ENCODE data around the gene PC.

The PC gene

DNA sequence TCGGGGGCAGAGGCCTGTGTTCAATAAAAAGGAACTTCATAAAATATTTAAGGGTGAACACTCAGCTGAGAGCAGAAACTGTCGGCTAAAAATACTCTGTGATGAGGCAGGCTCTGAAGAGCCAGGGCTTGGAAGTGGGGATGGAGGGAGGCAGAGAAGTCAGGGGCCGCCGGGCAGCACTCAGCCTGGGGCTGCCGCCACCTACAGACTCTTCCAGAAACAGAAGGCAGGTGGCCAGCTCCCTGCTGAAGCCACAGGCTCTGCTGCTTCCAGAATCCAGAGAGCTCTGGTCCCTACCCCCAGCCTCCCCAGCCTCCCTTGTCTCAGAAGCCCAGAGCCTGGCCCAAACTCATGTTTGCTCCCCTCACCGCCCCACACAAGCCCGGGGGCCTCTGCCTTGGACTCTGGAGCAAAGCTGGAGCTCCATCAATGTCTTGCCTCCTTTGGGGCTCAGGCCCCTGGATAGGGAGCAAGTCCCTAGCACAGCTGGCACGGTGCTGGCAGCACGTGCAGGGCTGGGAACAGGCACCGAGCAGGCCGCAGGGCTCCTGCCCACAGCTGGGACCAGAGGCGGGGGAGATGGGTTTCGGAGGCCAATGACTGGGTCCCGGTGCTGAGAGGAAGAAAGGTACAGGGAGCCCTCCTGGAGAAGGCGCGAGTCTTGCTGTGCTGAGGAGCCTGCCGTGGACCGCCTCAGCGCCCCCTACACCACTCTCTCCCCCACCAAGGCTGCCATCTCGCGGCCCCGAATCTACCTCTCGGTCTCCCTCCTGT, 93.1 kb downstream of the PC start:
- no peaks in the 10 kb centered on the region for H3K9me2 ChIP-seq (replicated peaks; ENCODE audit: insufficient read depth, low read length)
- H3K27ac ChIP-seq (ENCODE audit: low read length), result peak overlapping the region; percentile 35; the same call in 1 of the 2 replicates
- TF ChIP-seq EZH2 (optimal IDR thresholded peaks at IDR 0.05; ENCODE audit: low read depth, low read length), result no peak
- TF ChIP-seq, protein P1, sequence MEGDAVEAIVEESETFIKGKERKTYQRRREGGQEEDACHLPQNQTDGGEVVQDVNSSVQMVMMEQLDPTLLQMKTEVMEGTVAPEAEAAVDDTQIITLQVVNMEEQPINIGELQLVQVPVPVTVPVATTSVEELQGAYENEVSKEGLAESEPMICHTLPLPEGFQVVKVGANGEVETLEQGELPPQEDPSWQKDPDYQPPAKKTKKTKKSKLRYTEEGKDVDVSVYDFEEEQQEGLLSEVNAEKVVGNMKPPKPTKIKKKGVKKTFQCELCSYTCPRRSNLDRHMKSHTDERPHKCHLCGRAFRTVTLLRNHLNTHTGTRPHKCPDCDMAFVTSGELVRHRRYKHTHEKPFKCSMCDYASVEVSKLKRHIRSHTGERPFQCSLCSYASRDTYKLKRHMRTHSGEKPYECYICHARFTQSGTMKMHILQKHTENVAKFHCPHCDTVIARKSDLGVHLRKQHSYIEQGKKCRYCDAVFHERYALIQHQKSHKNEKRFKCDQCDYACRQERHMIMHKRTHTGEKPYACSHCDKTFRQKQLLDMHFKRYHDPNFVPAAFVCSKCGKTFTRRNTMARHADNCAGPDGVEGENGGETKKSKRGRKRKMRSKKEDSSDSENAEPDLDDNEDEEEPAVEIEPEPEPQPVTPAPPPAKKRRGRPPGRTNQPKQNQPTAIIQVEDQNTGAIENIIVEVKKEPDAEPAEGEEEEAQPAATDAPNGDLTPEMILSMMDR (IDR thresholded peaks at IDR 0.05; ENCODE audit: low read length), result peak; percentile 30
- no peaks in the 10 kb centered on the region for H3K79me2 ChIP-seq (ENCODE audit: low read length)
- H2AFZ ChIP-seq (ENCODE audit: low read length), result peak overlapping the region; percentile 60
- DNase-seq, result no peak
- no peaks in the 10 kb centered on the region for H3K36me3 ChIP-seq (replicated peaks; ENCODE audit: insufficient read depth, low read length)
- peaks cover 15% of the 10 kb centered on the region for H3F3A ChIP-seq (ENCODE audit: insufficient read depth, low read length)
- H3K4me3 ChIP-seq (ENCODE audit: low read length), result peak overlapping the region; percentile 39
- H3K4me1 ChIP-seq (ENCODE audit: low read length), result peaks cover 33% of the 10 kb centered on the region
- no peaks in the 10 kb centered on the region for H3K9me3 ChIP-seq (replicated peaks; ENCODE audit: insufficient read depth, low read length)
- peaks cover 7% of the 10 kb centered on the region; the same call in 1 of the 2 replicates for H3K27me3 ChIP-seq (replicated peaks; ENCODE audit: insufficient read depth, low read length)
- H3K4me2 ChIP-seq (ENCODE audit: low read depth, low read length), result peak overlapping the region; percentile 92
- H3K9ac ChIP-seq (ENCODE audit: low read length), result peak overlapping the region; percentile 20; the same call in 1 of the 2 replicates
- no peaks in the 10 kb centered on the region for H4K20me1 ChIP-seq (ENCODE audit: insufficient read depth, low read length)

DNA sequence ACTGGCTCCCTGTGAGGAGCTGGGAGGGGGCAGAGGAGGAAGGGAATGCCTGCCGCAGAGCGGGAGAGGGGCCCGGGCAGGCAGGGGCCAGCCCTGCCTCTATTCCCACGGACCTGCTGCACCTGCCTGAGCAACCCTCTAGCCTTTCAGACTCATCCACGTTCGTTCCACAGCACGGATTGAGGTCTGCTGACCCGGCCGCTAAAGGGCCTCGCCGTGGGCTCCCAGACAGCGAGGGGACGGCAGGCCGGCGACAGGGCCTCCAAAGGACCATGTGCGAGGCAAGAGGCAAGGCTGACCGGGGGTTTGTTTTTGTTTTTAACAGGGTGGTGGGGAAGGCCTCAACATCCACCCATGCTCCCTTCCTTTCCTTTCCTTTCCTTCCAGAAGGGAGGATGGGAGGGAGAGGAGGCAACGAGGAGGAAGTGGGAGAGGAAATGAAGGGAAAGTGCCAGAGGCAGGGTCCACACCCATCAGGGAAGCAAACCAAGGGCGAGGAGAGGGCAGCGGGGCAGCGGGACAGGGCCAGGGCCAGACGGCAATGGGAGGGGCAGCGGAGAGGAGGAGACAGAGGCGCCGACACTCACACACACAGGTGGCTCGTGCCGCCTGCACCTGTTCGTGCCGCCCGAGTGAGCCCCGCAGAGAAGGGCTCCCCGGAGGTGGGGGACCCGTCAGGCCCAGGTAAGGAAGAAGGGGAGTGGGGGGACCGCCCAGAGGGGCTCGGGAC, 93.8 kb downstream of the PC start:
- H3K27ac ChIP-seq (ENCODE audit: low read length), result peak overlapping the region; percentile 35; the same call in 1 of the 2 replicates
- no peaks in the 10 kb centered on the region for H3K36me3 ChIP-seq (replicated peaks; ENCODE audit: insufficient read depth, low read length)
- TF ChIP-seq EZH2phosphoT487 (IDR thresholded peaks at IDR 0.05; ENCODE audit: low read length) (no peak), EZH2 (optimal IDR thresholded peaks at IDR 0.05; ENCODE audit: low read depth, low read length) (no peak)
- TF ChIP-seq, protein P1 (IDR thresholded peaks at IDR 0.05; ENCODE audit: low read length), result no peak
- no peaks in the 10 kb centered on the region for H3K79me2 ChIP-seq (ENCODE audit: low read length)
- peak overlapping the region; percentile 60 for H2AFZ ChIP-seq (ENCODE audit: low read length)
- H3K9me2 ChIP-seq (replicated peaks; ENCODE audit: insufficient read depth, low read length), result no peaks in the 10 kb centered on the region
- peaks cover 15% of the 10 kb centered on the region for H3F3A ChIP-seq (ENCODE audit: insufficient read depth, low read length)
- peaks cover 29% of the 10 kb centered on the region for H3K4me1 ChIP-seq (ENCODE audit: low read length)
- peak overlapping the region; percentile 20; the same call in 1 of the 2 replicates for H3K9ac ChIP-seq (ENCODE audit: low read length)
- H3K9me3 ChIP-seq (replicated peaks; ENCODE audit: insufficient read depth, low read length), result no peaks in the 10 kb centered on the region
- peak overlapping the region; percentile 92 for H3K4me2 ChIP-seq (ENCODE audit: low read depth, low read length)
- H4K20me1 ChIP-seq (ENCODE audit: insufficient read depth, low read length), result no peaks in the 10 kb centered on the region
- peaks cover 7% of the 10 kb centered on the region; the same call in 1 of the 2 replicates for H3K27me3 ChIP-seq (replicated peaks; ENCODE audit: insufficient read depth, low read length)
- H3K4me3 ChIP-seq (ENCODE audit: low read length), result peak overlapping the region; percentile 39
- peak; percentile 47 for DNase-seq

DNA sequence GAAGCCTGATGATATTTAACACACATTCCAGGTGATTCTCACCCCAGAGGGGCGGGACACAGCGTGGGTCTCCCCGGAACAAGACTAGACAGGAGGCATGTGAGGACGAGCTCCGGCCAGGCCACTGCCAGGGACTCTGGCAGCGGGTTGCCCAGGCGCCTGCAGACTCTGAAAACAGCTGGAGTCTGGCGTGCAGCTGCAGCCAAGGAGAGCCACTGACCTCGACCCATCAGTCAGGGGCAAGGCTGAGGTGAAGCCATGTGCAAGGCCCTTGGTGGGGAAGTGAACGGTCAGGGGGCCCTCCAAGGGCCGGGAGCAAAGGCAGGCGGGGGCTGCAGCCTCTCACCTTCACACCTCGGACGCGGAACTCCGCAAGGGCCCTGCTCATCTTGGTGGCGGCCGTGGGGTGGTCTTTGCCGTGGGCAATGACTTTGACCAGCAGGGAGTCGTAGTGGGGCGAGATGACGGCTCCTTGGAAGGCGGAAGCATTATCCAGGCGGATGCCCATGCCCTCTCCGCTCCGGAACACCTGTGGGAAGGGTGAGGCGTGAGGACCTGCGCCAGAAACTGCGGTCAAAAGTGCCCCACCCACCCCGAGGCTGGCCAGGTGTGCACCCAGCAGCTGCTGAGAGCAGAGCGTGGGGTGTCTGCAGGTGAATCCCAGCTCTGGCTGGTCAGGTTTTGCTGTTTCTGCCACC, 94.6 kb downstream of the PC start:
- Histone ChIP-seq H2AFZ (ENCODE audit: low read length) (peak overlapping the region; percentile 60; the same call in 1 of the 2 replicates), H3K4me1 (ENCODE audit: low read length) (peaks cover 25% of the 10 kb centered on the region), H3K79me2 (ENCODE audit: low read length) (no peaks in the 10 kb centered on the region), H3K27me3 (replicated peaks; ENCODE audit: insufficient read depth, low read length) (peaks cover 7% of the 10 kb centered on the region; the same call in 1 of the 2 replicates), H4K20me1 (ENCODE audit: insufficient read depth, low read length) (no peaks in the 10 kb centered on the region), H3K9me2 (replicated peaks; ENCODE audit: insufficient read depth, low read length) (no peaks in the 10 kb centered on the region), H3K4me2 (ENCODE audit: low read depth, low read length) (peak overlapping the region; percentile 92; the same call in 1 of the 2 replicates), H3K4me3 (ENCODE audit: low read length) (no peak overlapping the region), H3K27ac (ENCODE audit: low read length) (peak overlapping the region; percentile 35; the same call in 1 of the 2 replicates), H3K36me3 (replicated peaks; ENCODE audit: insufficient read depth, low read length) (no peaks in the 10 kb centered on the region), H3F3A (ENCODE audit: insufficient read depth, low read length) (peaks cover 15% of the 10 kb centered on the region), H3K9me3 (replicated peaks; ENCODE audit: insufficient read depth, low read length) (no peaks in the 10 kb centered on the region), H3K9ac (ENCODE audit: low read length) (no peak overlapping the region)
- TF ChIP-seq EZH2 (optimal IDR thresholded peaks at IDR 0.05; ENCODE audit: low read depth, low read length), result no peak
- TF ChIP-seq, protein P1 (IDR thresholded peaks at IDR 0.05; ENCODE audit: low read length), result no peak
- no peak for TF ChIP-seq EZH2phosphoT487 (IDR thresholded peaks at IDR 0.05; ENCODE audit: low read length)
- DNase-seq, result peak; percentile 36

Data from MM.1S (cell line).